Ovary (tissue), 3 donors: ENCODE results near the gene RHBDF1.

ENCODE experiments used
- EP300 ChIP-seq: sonication (generic); formaldehyde crosslinking; IDR thresholded peaks from one replicate; pipeline ENCODE4 v1.6.1; 2017; ENCODE audit warnings: antibody characterized with exemption
- POLR2A ChIP-seq: fragments of 450-650 bp; IDR thresholded peaks from one replicate; pipeline ENCODE4 v1.6.1; 2017; ENCODE audit warnings: antibody characterized with exemption, mild to moderate bottlenecking, moderate library complexity
- TF ChIP-seq, protein P1 (sequence below), 3 donors: fragments of 450-650 bp in 2 of 3; fragments of 200-600 bp in 1 of 3; IDR thresholded peaks; one replicate each; pipeline versions ENCODE4 v1.5.1 to v1.8.0; 2016 to 2022; ENCODE audit warnings: antibody characterized with exemption in 3 of 3, mild to moderate bottlenecking in 1 of 3
- donor health status: DM: no; HTN: no; CAD: no.

DNA sequence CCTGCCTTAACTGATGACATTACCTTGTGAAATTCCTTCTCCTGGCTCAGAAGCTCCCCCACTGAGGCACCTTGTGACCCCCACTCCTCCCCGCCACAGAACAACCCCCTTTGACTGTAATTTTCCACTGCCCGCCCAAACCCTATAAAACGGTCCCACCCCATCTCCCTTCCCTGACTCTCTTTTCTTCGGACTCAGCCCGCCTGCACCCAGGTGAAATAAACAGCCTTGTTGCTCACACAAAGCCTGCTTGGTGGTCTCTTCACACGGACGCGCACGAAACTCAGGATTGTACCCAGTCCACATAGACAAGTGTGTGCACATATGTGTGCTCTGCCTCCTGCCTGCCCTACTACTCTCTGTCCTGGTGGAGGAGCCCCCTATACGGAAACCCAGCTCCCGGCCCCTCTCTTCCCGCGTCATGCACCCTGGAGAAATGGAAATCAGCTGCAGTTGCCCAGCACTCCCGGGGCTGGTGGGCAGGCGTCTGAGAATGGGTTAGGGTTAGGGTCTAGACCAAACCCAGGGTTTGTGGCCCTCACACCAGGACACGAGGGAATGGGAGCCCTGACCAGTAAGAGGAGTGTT is 2.4 kb upstream of the RHBDF1 start:
- TF ChIP-seq, protein P1, sequence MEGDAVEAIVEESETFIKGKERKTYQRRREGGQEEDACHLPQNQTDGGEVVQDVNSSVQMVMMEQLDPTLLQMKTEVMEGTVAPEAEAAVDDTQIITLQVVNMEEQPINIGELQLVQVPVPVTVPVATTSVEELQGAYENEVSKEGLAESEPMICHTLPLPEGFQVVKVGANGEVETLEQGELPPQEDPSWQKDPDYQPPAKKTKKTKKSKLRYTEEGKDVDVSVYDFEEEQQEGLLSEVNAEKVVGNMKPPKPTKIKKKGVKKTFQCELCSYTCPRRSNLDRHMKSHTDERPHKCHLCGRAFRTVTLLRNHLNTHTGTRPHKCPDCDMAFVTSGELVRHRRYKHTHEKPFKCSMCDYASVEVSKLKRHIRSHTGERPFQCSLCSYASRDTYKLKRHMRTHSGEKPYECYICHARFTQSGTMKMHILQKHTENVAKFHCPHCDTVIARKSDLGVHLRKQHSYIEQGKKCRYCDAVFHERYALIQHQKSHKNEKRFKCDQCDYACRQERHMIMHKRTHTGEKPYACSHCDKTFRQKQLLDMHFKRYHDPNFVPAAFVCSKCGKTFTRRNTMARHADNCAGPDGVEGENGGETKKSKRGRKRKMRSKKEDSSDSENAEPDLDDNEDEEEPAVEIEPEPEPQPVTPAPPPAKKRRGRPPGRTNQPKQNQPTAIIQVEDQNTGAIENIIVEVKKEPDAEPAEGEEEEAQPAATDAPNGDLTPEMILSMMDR (IDR thresholded peaks at IDR 0.05) = no peak
- no peak for TF ChIP-seq POLR2A
- no peak for TF ChIP-seq EP300
